ENCODE data around the gene CPNE8.

DNA sequence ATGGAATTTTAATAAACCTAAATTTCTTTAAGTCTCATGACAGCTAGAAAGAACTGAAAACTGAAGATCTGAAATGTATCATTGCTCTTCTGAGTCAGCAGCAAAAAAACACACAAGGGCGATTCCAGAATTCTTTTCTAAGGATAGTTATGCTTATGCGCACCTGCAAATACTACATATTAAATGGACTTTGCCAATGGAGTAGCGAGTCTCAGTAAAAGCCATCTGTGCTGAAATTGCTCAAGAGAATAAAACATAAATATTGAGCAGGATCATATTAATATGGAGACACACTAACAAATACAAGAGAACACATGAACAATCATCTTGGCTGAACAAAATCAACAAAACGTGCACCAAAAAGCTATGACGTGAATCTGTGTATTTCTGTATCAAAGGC lies 73.7 kb downstream of the CPNE8 start:
- TF ChIP-seq POLR2AphosphoS5 (IDR thresholded peaks at IDR 0.05) (no peak), EP300 (IDR thresholded peaks at IDR 0.05) (no peak)

Data from stomach (tissue), 4 donors.